PFSK-1 (cell line): ENCODE results near the gene MGLL.

Experiments
- TAF1 ChIP-seq: IDR thresholded peaks from 2 replicates; pipeline ENCODE4 v1.6.1; 2012; ENCODE audit warnings: low read length, control low read depth, borderline replicate concordance; ENCODE audit not compliant: insufficient read depth
- TF ChIP-seq, protein P1 (sequence below), 2 experiments: IDR thresholded peaks; 2 replicates each; pipeline versions ENCODE4 v1.6.1 to v1.8.0; 2011 to 2012; ENCODE audit warnings: low read depth in 2 of 2, low read length in 2 of 2, control low read depth in 1 of 2, inconsistent platforms in 1 of 2, mild to moderate bottlenecking in 1 of 2, moderate library complexity in 1 of 2; ENCODE audit not compliant: insufficient read depth in 1 of 2

DNA sequence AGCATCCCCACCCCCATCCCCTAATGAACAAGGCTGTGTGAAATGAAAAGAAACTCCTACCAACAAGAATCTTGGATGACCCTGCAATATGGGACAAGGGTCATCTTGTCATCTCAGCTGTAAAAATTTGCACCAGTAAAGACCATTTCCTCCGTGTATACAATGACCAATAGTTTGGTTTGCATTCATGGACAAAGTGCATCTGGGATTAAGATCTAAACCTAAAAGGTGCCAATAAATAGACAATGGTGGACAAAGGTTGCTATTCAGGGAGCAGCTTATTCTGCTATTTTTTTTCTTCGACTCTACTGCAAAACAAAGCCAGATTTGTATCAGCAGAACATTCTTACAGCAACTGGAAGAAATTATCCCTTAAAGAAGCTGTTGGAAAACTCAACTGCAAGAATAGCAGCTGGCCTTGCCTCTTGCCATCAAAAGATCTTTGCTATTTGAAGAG lies 8.0 kb downstream of the MGLL start:
- TF ChIP-seq, protein P1, sequence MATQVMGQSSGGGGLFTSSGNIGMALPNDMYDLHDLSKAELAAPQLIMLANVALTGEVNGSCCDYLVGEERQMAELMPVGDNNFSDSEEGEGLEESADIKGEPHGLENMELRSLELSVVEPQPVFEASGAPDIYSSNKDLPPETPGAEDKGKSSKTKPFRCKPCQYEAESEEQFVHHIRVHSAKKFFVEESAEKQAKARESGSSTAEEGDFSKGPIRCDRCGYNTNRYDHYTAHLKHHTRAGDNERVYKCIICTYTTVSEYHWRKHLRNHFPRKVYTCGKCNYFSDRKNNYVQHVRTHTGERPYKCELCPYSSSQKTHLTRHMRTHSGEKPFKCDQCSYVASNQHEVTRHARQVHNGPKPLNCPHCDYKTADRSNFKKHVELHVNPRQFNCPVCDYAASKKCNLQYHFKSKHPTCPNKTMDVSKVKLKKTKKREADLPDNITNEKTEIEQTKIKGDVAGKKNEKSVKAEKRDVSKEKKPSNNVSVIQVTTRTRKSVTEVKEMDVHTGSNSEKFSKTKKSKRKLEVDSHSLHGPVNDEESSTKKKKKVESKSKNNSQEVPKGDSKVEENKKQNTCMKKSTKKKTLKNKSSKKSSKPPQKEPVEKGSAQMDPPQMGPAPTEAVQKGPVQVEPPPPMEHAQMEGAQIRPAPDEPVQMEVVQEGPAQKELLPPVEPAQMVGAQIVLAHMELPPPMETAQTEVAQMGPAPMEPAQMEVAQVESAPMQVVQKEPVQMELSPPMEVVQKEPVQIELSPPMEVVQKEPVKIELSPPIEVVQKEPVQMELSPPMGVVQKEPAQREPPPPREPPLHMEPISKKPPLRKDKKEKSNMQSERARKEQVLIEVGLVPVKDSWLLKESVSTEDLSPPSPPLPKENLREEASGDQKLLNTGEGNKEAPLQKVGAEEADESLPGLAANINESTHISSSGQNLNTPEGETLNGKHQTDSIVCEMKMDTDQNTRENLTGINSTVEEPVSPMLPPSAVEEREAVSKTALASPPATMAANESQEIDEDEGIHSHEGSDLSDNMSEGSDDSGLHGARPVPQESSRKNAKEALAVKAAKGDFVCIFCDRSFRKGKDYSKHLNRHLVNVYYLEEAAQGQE (IDR thresholded peaks at IDR 0.05; ENCODE audit: insufficient read depth in 1 of 2, low read depth in 2 of 2, low read length in 2 of 2): no peak
- no peak for TF ChIP-seq TAF1
